Activated T-cell treated with anti-CD3 and anti-CD28 coated beads for 24 hours (primary cell): ENCODE data around the gene LRTM2.
"Not testable (repeated sequence)": the region's sequence is repeated elsewhere in the genome, so short reads cannot be mapped to it uniquely, and the experiment has no call there.

Experiments
- DNase-seq: peaks from one replicate; pipeline ENCODE4 v3.0.0-alpha.2; 2020; ENCODE audit warnings: low read depth

The LRTM2 gene

DNA sequence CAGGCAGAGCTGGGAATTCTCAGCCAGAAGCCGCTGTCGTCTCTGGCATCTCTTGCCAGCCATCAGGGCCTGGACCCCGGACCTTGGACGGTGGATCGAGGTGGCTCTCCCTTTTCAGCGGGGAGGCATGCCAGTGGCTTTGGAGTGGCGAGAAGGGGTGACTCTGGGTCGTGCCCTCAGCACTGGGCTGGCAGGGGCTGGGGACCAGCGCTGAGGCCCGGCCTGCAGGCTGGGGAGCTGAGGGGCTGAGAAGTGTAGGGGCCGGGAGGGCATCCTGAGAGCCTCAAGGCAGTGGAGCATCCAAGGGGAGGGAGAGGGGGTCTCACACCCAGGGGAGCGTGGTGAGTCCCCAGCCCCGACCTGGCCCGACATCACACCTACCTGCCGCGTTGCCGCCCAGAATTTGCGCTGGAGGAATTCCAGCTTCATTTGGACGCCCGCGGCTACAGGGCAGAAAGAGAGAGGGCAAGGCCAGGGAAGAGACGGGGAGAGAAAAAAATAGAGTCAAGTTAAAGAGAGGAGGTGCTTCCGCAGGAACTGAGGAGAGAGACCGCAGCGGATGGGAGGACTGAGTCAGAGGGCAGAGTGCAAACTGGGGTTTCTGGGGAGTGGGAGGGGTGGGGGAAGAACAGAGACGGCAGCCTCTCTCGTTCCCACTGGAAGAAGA is 9.0 kb upstream of the LRTM2 start:
- peak; percentile 13 for DNase-seq

GRCh38 chr12:1811948-1812291 is 8.4 kb upstream of the LRTM2 start:
- no peak for DNase-seq

- DNase-seq: no peak
These were observed 7.6 kb upstream of the LRTM2 start for GRCh38 chr12:1812650-1813302.

GRCh38 chr12:1814266-1814665 is 6.1 kb upstream of the LRTM2 start:
- DNase-seq: no peak

- DNase-seq: no peak
These were observed 5.3 kb upstream of the LRTM2 start for GRCh38 chr12:1815108-1815507.

DNA sequence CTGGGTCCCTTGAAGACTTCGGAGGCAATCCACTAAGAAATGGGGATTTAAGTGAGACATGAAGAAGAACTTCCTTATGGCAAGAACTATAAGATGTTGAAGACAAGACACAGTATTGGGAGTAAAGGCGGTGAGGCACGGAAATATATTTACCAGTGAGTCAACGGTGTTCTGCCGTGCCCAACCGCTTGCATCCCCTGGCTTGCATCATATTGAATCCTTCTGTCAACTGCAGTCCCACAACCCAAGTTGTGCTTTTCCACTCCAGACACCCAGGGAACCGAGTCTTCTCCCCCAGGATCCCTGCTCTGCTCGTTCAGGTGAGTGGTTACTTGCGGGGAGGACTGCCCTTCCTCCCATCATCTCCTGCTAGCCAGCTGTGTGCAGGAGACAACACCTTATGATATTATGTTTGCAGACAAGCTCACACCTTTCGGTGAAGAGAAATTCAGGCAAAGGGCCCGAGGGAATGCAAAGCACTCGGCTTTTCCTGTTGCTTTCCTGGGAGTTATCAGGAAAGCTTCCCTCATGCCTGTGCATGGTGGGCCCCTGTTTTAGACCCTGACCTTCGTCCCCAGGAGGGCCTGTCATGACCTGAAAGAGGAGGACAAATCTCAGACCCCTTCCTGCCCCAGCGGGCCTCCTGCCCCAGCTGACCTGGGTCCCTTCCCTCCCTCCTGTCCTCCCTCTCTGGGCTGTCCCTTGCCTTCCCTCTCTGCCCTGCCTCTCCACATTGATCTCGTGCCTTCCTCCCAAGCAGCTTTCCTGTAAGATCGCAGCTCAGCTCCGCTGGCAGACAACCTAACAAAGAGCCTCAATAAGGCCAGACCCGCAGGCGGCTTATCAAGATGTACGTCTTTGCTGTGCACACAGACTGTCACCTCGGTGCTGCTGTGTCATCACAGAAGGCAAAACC is 4.3 kb upstream of the LRTM2 start:
- DNase-seq: no peak

- no peak for DNase-seq
These were observed 3.5 kb upstream of the LRTM2 start for GRCh38 chr12:1816730-1817348.

GRCh38 chr12:1817928-1818327 is 2.4 kb upstream of the LRTM2 start:
- DNase-seq: not testable (repeated sequence)

DNA sequence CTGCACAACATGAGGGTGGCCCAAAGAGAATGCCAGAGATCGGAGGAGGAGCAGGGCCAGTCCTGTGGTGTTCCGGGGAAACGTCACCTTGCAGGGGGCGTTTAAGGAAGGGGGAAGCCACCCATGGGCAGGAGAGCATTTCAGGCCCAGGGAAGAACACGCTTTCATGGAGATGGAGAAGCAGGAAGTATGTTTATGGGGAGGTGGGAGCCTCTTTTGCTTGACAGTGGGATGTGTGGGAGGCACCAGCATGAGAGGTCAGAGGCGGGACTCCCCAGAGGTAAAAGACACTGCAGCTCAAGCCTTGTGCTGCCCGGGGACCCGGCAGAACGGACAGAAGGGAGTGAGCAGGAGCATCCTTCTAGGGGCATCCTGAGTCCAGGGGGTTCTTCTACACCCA is 1.3 kb upstream of the LRTM2 start:
- DNase-seq: no peak

DNA sequence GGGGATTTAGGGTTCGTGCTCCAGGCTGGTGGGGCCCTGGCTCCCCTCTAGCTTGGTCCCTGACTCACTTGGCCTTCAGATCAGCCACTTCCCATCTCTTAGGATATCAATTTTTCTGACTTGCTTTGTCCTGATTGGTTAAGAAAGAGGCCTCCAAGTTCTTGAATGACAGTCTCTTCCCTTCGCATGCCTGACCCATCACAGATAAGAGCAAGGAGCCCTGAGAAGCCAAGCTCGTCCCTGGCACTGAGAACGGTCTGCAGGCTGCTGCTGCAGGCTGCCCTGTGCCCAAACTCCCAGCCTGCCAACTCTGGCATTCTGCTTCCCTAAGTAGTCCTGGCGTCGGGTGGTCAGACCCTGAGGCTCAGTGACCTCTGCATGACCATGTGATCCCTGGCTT is 794 bp upstream of the LRTM2 start:
- no peak for DNase-seq

GRCh38 chr12:1820896-1821291 is 529 bp downstream of the LRTM2 start:
- no peak for DNase-seq

DNA sequence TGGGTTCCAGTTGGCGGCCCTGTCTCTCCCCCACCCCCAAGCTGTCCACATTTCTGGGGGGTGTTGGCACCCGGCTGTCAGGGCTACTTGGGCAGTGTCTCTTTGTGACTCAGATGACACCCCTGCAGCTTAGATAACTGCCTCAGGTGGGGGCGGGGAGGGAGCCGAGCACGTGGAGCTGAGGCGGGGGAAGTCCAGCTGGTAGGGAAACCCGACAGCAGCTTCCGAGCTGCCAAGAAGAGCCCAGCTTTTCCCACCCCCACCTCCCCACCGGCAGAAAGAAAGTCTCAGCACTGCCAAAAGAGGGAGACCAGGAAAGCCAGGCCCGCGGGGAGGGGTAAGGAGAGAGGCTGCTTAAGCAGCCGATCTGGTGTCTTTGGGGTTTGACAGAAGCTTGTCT is 1.4 kb downstream of the LRTM2 start:
- DNase-seq: no peak

- no peak for DNase-seq
These were observed 2.3 kb downstream of the LRTM2 start for GRCh38 chr12:1822699-1823098.

- no peak for DNase-seq
These were observed 2.9 kb downstream of the LRTM2 start for GRCh38 chr12:1823237-1823636.

GRCh38 chr12:1825382-1826102 is 5.2 kb downstream of the LRTM2 start:
- DNase-seq: no peak

- no peak for DNase-seq
These were observed 6.0 kb downstream of the LRTM2 start for GRCh38 chr12:1826401-1826800.

GRCh38 chr12:1826867-1827705 is 6.7 kb downstream of the LRTM2 start:
- no peak for DNase-seq

- DNase-seq: no peak
These were observed 7.8 kb downstream of the LRTM2 start for GRCh38 chr12:1827826-1828805.

DNA sequence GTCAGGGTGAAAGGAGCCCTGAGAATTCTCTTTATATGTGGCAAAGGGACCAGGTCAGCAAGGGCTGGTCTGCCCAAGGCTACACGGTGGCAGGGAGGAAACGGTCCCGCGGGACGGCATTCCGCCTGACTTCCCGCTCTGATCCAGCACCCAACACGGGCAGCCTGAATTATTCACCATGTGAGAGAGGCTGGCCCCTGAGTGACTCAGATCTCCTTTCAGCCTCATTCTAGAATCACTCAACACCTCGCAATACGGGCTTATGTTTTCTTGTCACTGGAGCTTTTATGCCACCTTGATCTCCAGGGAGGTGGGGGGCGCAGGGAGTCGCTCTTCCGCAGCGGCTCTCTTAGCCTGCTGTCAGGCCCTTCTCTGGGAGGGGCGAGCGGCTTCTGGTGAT is 8.5 kb downstream of the LRTM2 start:
- DNase-seq: no peak
